Type B pancreatic cell (in vitro differentiated cells): ENCODE data around the gene SLC38A11. TPM values are rescaled to one million over a fixed set of nuclear protein-coding genes. Genes with fewer than 3 reads are reported as not detected.

Experiments
- DNase-seq: peaks from one replicate; pipeline ENCODE4 v3.0.0; 2021; ENCODE audit warnings: mixed read lengths; ENCODE audit not compliant: unreplicated experiment; ENCODE audit errors: extremely low spot score
- H3K27ac Mint-ChIP-seq: 2 replicates; pipeline ENCODE4 v1.8.0; 2021; ENCODE audit warnings: mild to moderate bottlenecking, mixed read lengths
- H3K27me3 Mint-ChIP-seq: 2 replicates; pipeline ENCODE4 v1.8.0; 2021; ENCODE audit warnings: mixed read lengths
- H3K36me3 Mint-ChIP-seq: 2 replicates; pipeline ENCODE4 v1.8.0; 2021; ENCODE audit warnings: mixed read lengths
- H3K4me1 Mint-ChIP-seq: one replicate; pipeline ENCODE4 v1.8.0; 2021; ENCODE audit warnings: mixed read lengths; ENCODE audit not compliant: unreplicated experiment
- H3K4me3 Mint-ChIP-seq: 2 replicates; pipeline ENCODE4 v1.8.0; 2021; ENCODE audit warnings: mild to moderate bottlenecking, mixed read lengths
- H3K9me3 Mint-ChIP-seq: 2 replicates; pipeline ENCODE4 v1.8.0; 2021; ENCODE audit warnings: mixed read lengths
- total RNA-seq: library from RNA; stranded (reverse); gene quantifications from 2 replicates; pipeline ENCODE4 v1.2.1, GENCODE V29; 2021; ENCODE audit warnings: low replicate concordance
- TF ChIP-seq, protein P1 (sequence below): fragments of 200-600 bp; sonication (generic); conservative IDR thresholded peaks from 2 replicates; pipeline ENCODE4 v1.5.0; 2021; ENCODE audit warnings: antibody characterized with exemption, mild to moderate bottlenecking

SLC38A11 gene
- total RNA-seq, 1 donor from 2014 or later: 3.7 TPM

- peaks cover 3% of the 10 kb centered on the region for H3K36me3 Mint-ChIP-seq
- DNase-seq: no peak
- TF ChIP-seq, protein P1, sequence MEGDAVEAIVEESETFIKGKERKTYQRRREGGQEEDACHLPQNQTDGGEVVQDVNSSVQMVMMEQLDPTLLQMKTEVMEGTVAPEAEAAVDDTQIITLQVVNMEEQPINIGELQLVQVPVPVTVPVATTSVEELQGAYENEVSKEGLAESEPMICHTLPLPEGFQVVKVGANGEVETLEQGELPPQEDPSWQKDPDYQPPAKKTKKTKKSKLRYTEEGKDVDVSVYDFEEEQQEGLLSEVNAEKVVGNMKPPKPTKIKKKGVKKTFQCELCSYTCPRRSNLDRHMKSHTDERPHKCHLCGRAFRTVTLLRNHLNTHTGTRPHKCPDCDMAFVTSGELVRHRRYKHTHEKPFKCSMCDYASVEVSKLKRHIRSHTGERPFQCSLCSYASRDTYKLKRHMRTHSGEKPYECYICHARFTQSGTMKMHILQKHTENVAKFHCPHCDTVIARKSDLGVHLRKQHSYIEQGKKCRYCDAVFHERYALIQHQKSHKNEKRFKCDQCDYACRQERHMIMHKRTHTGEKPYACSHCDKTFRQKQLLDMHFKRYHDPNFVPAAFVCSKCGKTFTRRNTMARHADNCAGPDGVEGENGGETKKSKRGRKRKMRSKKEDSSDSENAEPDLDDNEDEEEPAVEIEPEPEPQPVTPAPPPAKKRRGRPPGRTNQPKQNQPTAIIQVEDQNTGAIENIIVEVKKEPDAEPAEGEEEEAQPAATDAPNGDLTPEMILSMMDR: no peak
- no peak overlapping the region for H3K4me3 Mint-ChIP-seq
- no peaks in the 10 kb centered on the region for H3K27me3 Mint-ChIP-seq
- H3K4me1 Mint-ChIP-seq: no peaks in the 10 kb centered on the region
- H3K9me3 Mint-ChIP-seq: peaks cover 7% of the 10 kb centered on the region
- H3K27ac Mint-ChIP-seq: no peak overlapping the region
Observed at GRCh38 chr2:164859251-164859818, 96.0 kb downstream of the SLC38A11 start.

DNA sequence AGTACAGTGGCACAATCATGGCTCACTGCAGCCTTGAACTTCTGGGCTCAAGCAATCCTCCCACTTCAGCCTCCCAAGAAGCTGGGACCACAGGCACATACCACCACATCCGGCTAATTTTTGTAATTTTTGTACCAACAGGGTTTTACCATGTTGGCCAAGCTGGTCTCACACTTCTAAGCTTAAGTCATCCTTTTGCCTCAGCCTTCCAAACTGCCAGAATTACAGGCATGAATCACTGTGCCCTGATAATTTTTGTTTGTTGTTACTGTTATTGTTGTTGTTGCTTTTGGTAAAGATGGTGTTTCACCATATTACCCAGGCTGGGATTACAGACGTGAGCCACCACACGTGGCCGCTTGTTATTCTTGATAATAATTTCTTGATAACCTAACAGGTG, 103.2 kb downstream of the SLC38A11 start:
- Mint-ChIP-seq H3K27ac (no peak overlapping the region), H3K27me3 (no peaks in the 10 kb centered on the region), H3K9me3 (no peaks in the 10 kb centered on the region), H3K4me3 (no peak overlapping the region), H3K4me1 (peaks cover 6% of the 10 kb centered on the region), H3K36me3 (no peaks in the 10 kb centered on the region)
- DNase-seq: no peak
- TF ChIP-seq, protein P1: no peak

DNA sequence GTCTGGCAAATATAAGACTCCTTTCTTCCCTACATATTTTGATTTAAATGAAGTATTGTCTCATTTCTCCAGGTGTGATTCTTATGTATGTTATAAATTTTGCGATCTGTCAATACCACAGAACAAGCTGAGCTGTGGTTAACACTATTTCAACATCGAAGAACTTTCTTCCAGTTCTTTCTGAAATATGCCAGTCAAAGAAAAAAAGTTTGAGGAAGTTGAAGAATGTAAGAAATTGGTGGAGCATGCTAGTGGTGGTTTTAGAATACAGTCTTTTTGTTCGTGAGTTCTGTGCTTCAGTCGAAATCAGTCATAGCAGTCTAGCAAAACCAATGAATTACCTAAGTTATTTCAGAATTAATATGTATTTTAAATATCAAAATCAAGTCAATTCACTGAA, 105.1 kb downstream of the SLC38A11 start:
- Mint-ChIP-seq H3K9me3 (no peaks in the 10 kb centered on the region), H3K4me1 (peaks cover 6% of the 10 kb centered on the region), H3K36me3 (no peaks in the 10 kb centered on the region), H3K27ac (no peak overlapping the region), H3K27me3 (no peaks in the 10 kb centered on the region), H3K4me3 (no peak overlapping the region)
- TF ChIP-seq, protein P1: no peak
- DNase-seq: no peak

DNA sequence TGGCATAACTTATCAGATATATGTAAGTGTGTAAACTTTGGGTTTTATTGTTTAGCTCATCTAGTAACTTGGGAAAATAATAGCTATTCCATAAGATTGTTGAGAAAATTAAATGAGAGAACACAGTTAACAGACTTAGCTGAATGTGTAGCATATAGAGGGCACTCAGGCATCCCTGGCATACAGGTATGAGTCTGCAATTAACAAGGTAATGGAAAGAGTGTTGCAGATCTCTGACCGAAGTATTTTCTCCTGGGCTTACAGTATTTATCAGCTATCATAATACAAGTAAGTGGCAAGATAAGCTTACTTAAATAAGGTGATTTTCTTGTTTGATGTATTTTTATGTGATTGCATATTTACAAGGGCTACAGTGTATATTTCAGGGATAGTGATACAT, 105.8 kb downstream of the SLC38A11 start:
- no peak overlapping the region for H3K27ac Mint-ChIP-seq
- no peak overlapping the region for H3K4me3 Mint-ChIP-seq
- no peaks in the 10 kb centered on the region for H3K9me3 Mint-ChIP-seq
- TF ChIP-seq, protein P1: no peak
- H3K36me3 Mint-ChIP-seq: no peaks in the 10 kb centered on the region
- H3K27me3 Mint-ChIP-seq: no peaks in the 10 kb centered on the region
- no peak for DNase-seq
- peaks cover 6% of the 10 kb centered on the region for H3K4me1 Mint-ChIP-seq

DNA sequence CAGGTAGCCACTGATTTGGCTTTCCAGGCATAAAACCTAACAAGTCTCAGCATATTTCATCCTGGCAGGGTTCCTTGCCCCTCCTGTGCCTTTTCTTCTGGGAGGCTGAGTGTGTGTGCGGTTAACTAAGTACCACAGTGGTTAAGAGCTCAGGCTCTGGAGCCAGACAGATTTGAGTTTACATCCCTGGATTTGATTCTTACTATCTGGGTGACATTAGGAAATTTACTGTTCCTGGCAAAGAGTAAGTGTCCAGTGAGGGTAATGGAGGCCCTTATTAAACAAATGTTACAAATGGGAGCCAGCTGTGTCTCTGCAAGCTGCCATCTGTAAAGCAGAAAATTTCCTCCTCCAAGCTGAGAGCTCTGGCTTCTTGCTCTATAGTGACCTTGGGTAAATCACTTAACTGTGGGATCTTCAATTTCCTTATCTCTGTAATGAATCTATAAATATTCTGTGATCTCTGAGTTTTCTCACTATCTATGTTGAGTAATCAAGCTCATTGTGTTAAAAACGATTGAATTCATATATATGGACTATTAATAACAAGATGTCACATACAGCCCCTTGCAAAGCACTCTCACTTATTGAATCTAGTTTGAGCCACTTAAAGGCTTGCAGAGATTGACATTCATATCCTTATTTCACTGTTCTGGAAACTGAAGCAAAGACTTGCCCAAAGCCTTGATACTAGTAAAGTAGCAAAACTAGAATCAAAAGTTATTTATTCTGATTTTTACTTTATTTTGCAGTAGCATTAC, 107.2 kb downstream of the SLC38A11 start:
- peaks cover 12% of the 10 kb centered on the region for H3K4me1 Mint-ChIP-seq
- no peak overlapping the region for H3K27ac Mint-ChIP-seq

More for the DNA sequence above, 107.2 kb downstream of the SLC38A11 start:
- TF ChIP-seq, protein P1: no peak
- Mint-ChIP-seq H3K4me3 (no peak overlapping the region), H3K27me3 (no peaks in the 10 kb centered on the region), H3K9me3 (no peaks in the 10 kb centered on the region), H3K36me3 (no peaks in the 10 kb centered on the region)
- no peak for DNase-seq
